ENCODE results near the gene SLC51B. TPM values are rescaled to one million over a fixed set of nuclear protein-coding genes. Genes with fewer than 3 reads are reported as not detected.

Gene SLC51B
- total and polyA plus RNA-seq, 2 of the 4 experiments (the other 2 are of a cell fraction), result not detected

GRCh38 chr15:65028921-65029735 lies 16.1 kb upstream of the SLC51B start, which contains the start of gene MTFMT:
Gene MTFMT, minus strand, starts transcription at chr15:65029639. Its CDS starts 26 bp downstream, at chr15:65029613.
- H2BK20ac ChIP-seq (ENCODE audit: low read depth, low read length), result no peak within 1 kb of the TSS
- POLR2A ChIA-PET (ENCODE audit: unreplicated experiment), result no interaction called here
- no peak within 1 kb of the TSS for H2BK15ac ChIP-seq (ENCODE audit: low read depth, low read length)
- peaks cover 8% of the 10 kb centered on the region; the same call in 1 of the 2 replicates for H3K9me1 ChIP-seq (ENCODE audit: insufficient read depth, low read length)
- peak within 1 kb of the TSS; percentile 69; the same call in 1 of the 2 replicates for H3K4ac ChIP-seq (ENCODE audit: low read depth, low read length)
- peak within 1 kb of the TSS; percentile 57 for H2BK5ac ChIP-seq (ENCODE audit: low read depth, low read length, poor library complexity, severe bottlenecking)
- WGBS, 2 experiments (ENCODE audit: extremely low coverage in 2 of 2, insufficient read length in 1 of 2), result 1% methylated on average over 35 of the region's 73 CpGs; no CpG with 5 or more reads in 1 of the 2 experiments
- no TSS peak for BruUV-seq (replicated peaks)
- intact Hi-C loops (cut with micrococcal nuclease), result loop anchor here (5.0 kb wide), 1 partner anchor 187 kb away; the partner anchor contains the start of gene PLEKHO2
- DNase-seq, result peak; percentile 68
- peak within 1 kb of the TSS; percentile 76 for H2AK9ac ChIP-seq (replicated peaks; ENCODE audit: low read depth, low read length, poor library complexity)
- H4K91ac ChIP-seq (ENCODE audit: insufficient read depth, low read depth, low read length), result no peak within 1 kb of the TSS; the same call in 1 of the 2 replicates
- peak within 1 kb of the TSS; percentile 84 for H4K5ac ChIP-seq (ENCODE audit: low read depth, low read length)
- peak within 1 kb of the TSS; percentile 79; the same call in 1 of the 2 replicates for H3K23ac ChIP-seq (ENCODE audit: low read depth, low read length)
- TF ChIP-seq POLR2A (IDR thresholded peaks at IDR 0.05; ENCODE audit: low read depth, low read length), result 0 out of 2 replicates have a peak, but pooled peaks have one; percentile 44
- peak; percentile 35; the same call in 1 of the 2 replicates for TF ChIP-seq MXI1 (IDR thresholded peaks at IDR 0.05; ENCODE audit: borderline replicate concordance, low read depth, low read length)
- TF ChIP-seq CTCF (conservative IDR thresholded peaks at IDR 0.05; ENCODE audit: low read depth, low read length), result no peak
- no peak within 1 kb of the TSS for H2BK120ac ChIP-seq (ENCODE audit: low read depth, low read length)
- dilution Hi-C loops (cut with HindIII; ENCODE audit: low sequenced_read_pairs, unreplicated experiment), result no loop called here
- H3K27ac ChIP-seq (ENCODE audit: insufficient read depth, low read length), result peak within 1 kb of the TSS; percentile 66
- peak within 1 kb of the TSS; percentile 19; the same call in 1 of the 2 replicates for H3K56ac ChIP-seq (ENCODE audit: extremely low read depth, insufficient read depth, low read length)
- H3K79me1 ChIP-seq (ENCODE audit: low read depth in 1 of 2, low read length in 2 of 2), result peaks cover 12 to 19% of the 10 kb centered on the region in 2 experiments; a peak in 3 of 4 replicates
- H3K18ac ChIP-seq (ENCODE audit: low read depth, low read length), result peak within 1 kb of the TSS; percentile 16
- CTCF ChIA-PET, result no interaction called here
- H4K20me1 ChIP-seq (ENCODE audit: insufficient read depth, low read length), result 0 out of 2 replicates have a peak, but pooled peaks cover 8% of the 10 kb centered on the region
- H3K36me3 ChIP-seq (ENCODE audit: control insufficient read depth, insufficient read depth, low read length), result peaks cover 9% of the 10 kb centered on the region
- no peak within 1 kb of the TSS; the same call in 1 of the 2 replicates for H2AK5ac ChIP-seq (ENCODE audit: low read depth, low read length)
- H3K27me3 ChIP-seq (ENCODE audit: control insufficient read depth, insufficient read depth, low read length), result no peaks in the 10 kb centered on the region
- peak; percentile 97 for ATAC-seq (ENCODE audit: low read depth)
- peak within 1 kb of the TSS; percentile 80 for H3K9ac ChIP-seq (ENCODE audit: low read depth, low read length)
- in situ Hi-C loops (cut with MboI; ENCODE audit: low sequenced_read_pairs), result no loop called here
- peak within 1 kb of the TSS; percentile 100 for H3K4me2 ChIP-seq (ENCODE audit: low read depth, low read length)
- H3K4me3 ChIP-seq (ENCODE audit: insufficient read depth, low read depth, low read length), result peak within 1 kb of the TSS; percentile 81
- H2AFZ ChIP-seq (replicated peaks; ENCODE audit: low read length, poor library complexity), result peak within 1 kb of the TSS; percentile 97
- H3K4me1 ChIP-seq (ENCODE audit: control insufficient read depth, insufficient read depth, low read length), result peaks cover 2% of the 10 kb centered on the region; the same call in 1 of the 2 replicates
- H3K9me3 ChIP-seq (ENCODE audit: control insufficient read depth, insufficient read depth, low read length), result no peaks in the 10 kb centered on the region
- peak within 1 kb of the TSS; percentile 42 to 72; a peak in 2 of 4 replicates for H4K8ac ChIP-seq (ENCODE audit: low read depth in 2 of 2, low read length in 2 of 2)
- H3K14ac ChIP-seq (replicated peaks; ENCODE audit: low read depth, low read length), result peak within 1 kb of the TSS; percentile 88

Data from IMR-90 (cell line).